Adrenal gland (tissue), 5 donors: ENCODE data around the gene C1orf52.

Experiments used
- CTCF ChIP-seq, 6 experiments: fragments of 450-650 bp in 4 of 6; fragments of 200-600 bp in 2 of 6; sonication (generic) in 1 of 6; IDR thresholded peaks; 1 replicate in 5 of 6; 2 replicates in 1 of 6; pipeline versions ENCODE4 v1.5.1 to v1.8.0; 2016 to 2021; ENCODE audit warnings: antibody characterized with exemption in 6 of 6, mild to moderate bottlenecking in 2 of 6, moderate library complexity in 1 of 6
- POLR2A ChIP-seq, 2 donors: fragments of 450-650 bp; IDR thresholded peaks; one replicate each; pipeline ENCODE4 v1.6.1; 2017; ENCODE audit warnings: antibody characterized with exemption in 2 of 2, mild to moderate bottlenecking in 2 of 2, moderate library complexity in 1 of 2
- donor health status: DM: no; HTN: no; CAD: no.

GRCh38 chr1:85214654-85215053 is 44.8 kb downstream of the C1orf52 start:
- no peak for TF ChIP-seq CTCF (IDR thresholded peaks at IDR 0.05)
- TF ChIP-seq POLR2A (IDR thresholded peaks at IDR 0.05) = no peak
